A549 (cell line): Measurements from ENCODE around the gene SPSB1. TPM values are rescaled to one million over a fixed set of nuclear protein-coding genes. Genes with fewer than 3 reads are reported as not detected.

Source experiments
- ATAC-seq, 2 experiments: fragments of 200-7000 bp in 1 of 2; fragments of >200 bp in 1 of 2; cut with Nextera tagmentation in 1 of 2; cut with Tn5 transposase in 1 of 2; 3 replicates each; pipeline versions ENCODE4 v1.8.0 to v1.9.1; 2018 to 2020; ENCODE audit warnings: mild to moderate bottlenecking in 1 of 2, moderate library complexity in 1 of 2
- CTCF ChIA-PET: fragments of 300-600 bp; sonication (Branson Sonifier 250); formaldehyde crosslinking; extraction: SDS; loops from one replicate; lab custom pipeline; 2021; ENCODE audit warnings: antibody characterized with exemption, inconsistent platforms; lab: Yijun Ruan, JAX
- POLR2A ChIA-PET: fragments of 350-600 bp; formaldehyde crosslinking; extraction: SDS; loops from one replicate; lab custom pipeline; 2021; ENCODE audit warnings: antibody characterized with exemption, inconsistent platforms; lab: Yijun Ruan, JAX
- DNase-seq, 2 experiments: peaks; one replicate each; pipeline versions ENCODE4 v3.0.0 to v3.0.0-alpha.2; 2011 to 2016; ENCODE audit warnings: low read depth in 1 of 2, low spot score in 1 of 2
- FAIRE-seq: peaks from 2 replicates; lab custom pipeline; 2011; peaks lifted over from hg19 to GRCh38; lab: Jason Lieb, UNC
- H3K27ac ChIP-seq, 2 experiments: fragments of >200 bp; sonication (Bioruptor Twin); formaldehyde crosslinking; 3 replicates each; pipeline ENCODE4 v1.5.1; 2016 to 2017
- H3K4me1 ChIP-seq: fragments of >200 bp; sonication (Bioruptor Twin); formaldehyde crosslinking; 3 replicates; pipeline ENCODE4 v1.6.1; 2016
- H3K4me2 ChIP-seq: fragments of >200 bp; sonication (Bioruptor Twin); formaldehyde crosslinking; 3 replicates; pipeline ENCODE4 v1.6.1; 2016
- H3K4me3 ChIP-seq: fragments of >200 bp; sonication (Bioruptor Twin); formaldehyde crosslinking; 3 replicates; pipeline ENCODE4 v1.5.1; 2016
- H3K9me3 ChIP-seq: fragments of >200 bp; sonication (Bioruptor Twin); formaldehyde crosslinking; 3 replicates; pipeline ENCODE4 v1.6.1; 2016
- CTCF ChIP-seq: fragments of >200 bp; sonication (Bioruptor Twin); formaldehyde crosslinking; IDR thresholded peaks from 3 replicates; pipeline ENCODE4 v1.5.1; 2016
- HEYL ChIP-seq: fragments of 250-450 bp; sonication (Bioruptor Pico); IDR thresholded peaks from 2 replicates; pipeline ENCODE4 v1.8.0; 2021; ENCODE audit warnings: mild to moderate bottlenecking, moderate library complexity
- HMGXB4 ChIP-seq: fragments of 250-450 bp; sonication (Bioruptor Pico); IDR thresholded peaks from 2 replicates; pipeline ENCODE4 v1.5.0; 2021; ENCODE audit warnings: mild to moderate bottlenecking, moderate library complexity, borderline replicate concordance
- KDM1A ChIP-seq: fragments of 200-600 bp; sonication (generic); IDR thresholded peaks from 2 replicates; pipeline ENCODE4 v1.6.1; 2016; ENCODE audit warnings: low read depth, mild to moderate bottlenecking
- MAFK ChIP-seq: fragments of 450-650 bp; IDR thresholded peaks from 2 replicates; pipeline ENCODE4 v1.6.1; 2014; ENCODE audit not compliant: partially characterized antibody
- POLR2AphosphoS2 ChIP-seq: conservative IDR thresholded peaks from 2 replicates; pipeline ENCODE4 v1.6.1; 2012; ENCODE audit warnings: low read length, improper control_type of control experiment, inconsistent platforms
- RNF2 ChIP-seq: fragments of 200-600 bp; sonication (generic); IDR thresholded peaks from 2 replicates; pipeline ENCODE4 v1.6.1; 2016; ENCODE audit warnings: low read depth, mild to moderate bottlenecking, antibody characterized with exemption, moderate library complexity, borderline replicate concordance
- SMC3 ChIP-seq: fragments of >200 bp; sonication (Bioruptor Twin); formaldehyde crosslinking; IDR thresholded peaks from 3 replicates; pipeline ENCODE4 v1.6.1; 2018; ENCODE audit warnings: inconsistent platforms
- SREBF2 ChIP-seq: fragments of 450-650 bp; IDR thresholded peaks from 2 replicates; pipeline ENCODE4 v1.6.1; 2014; ENCODE audit warnings: mild to moderate bottlenecking, moderate library complexity
- TFCP2L1 ChIP-seq: fragments of 250-450 bp; sonication (Bioruptor Pico); IDR thresholded peaks from 2 replicates; pipeline ENCODE4 v1.5.0; 2021; ENCODE audit warnings: mild to moderate bottlenecking
- WGBS: methylation state at CpG from one replicate; pipeline ENCODE4 v1.1.6; 2017; ENCODE audit errors: missing lambda C conversion rate; 5-methylcytosine and 5-hydroxymethylcytosine counted together
- polyA plus RNA-seq, 4 experiments: library from polyadenylated mRNA; depleted of rRNA in 3 of 4; stranded (reverse); fragments of >200 nt; fragmentation: RNase III in 1 of 4; extraction: RNeasy Plus Mini Kit Qiagen cat#74134 plus additional on column Dnase treatment in 1 of 4; gene quantifications; 2 replicates in 3 of 4; 3 replicates in 1 of 4; pipeline ENCODE4 v1.2.3, GENCODE V29; 2011 to 2017
- TF ChIP-seq, protein P1 (sequence below): fragments of 450-650 bp; IDR thresholded peaks from 2 replicates; pipeline ENCODE4 v1.6.1; 2014; ENCODE audit warnings: antibody characterized with exemption
- TF ChIP-seq, protein P2 (sequence below): fragments of >200 bp; sonication (Bioruptor Twin); formaldehyde crosslinking; IDR thresholded peaks from 3 replicates; pipeline ENCODE4 v1.6.1; 2016
- TF ChIP-seq, protein P3 (sequence below): fragments of 200-600 bp; sonication (generic); IDR thresholded peaks from 2 replicates; pipeline ENCODE4 v1.6.1; 2016; ENCODE audit warnings: antibody characterized with exemption, mild to moderate bottlenecking, moderate library complexity
- TF ChIP-seq, protein P4 (sequence below): IDR thresholded peaks from 2 replicates; pipeline ENCODE4 v1.6.1; 2012

SPSB1 gene
- polyA plus RNA-seq, 2 of the 4 experiments (the other 2 are of a cell fraction) = 22.3 to 23.7 TPM

GRCh38 chr1:9257851-9258250 is 34.8 kb upstream of the SPSB1 start:
- POLR2A ChIA-PET = no interaction called here
- CTCF ChIA-PET = interaction anchor here (1.0 to 1.7 kb wide), 3 partner anchors 9 to 233 kb away, joined by 3 read pairs; no protein-coding TSS in a partner anchor
- Histone ChIP-seq H3K9me3 (peaks cover 3% of the 10 kb centered on the region; the same call in 1 of the 3 replicates), H3K4me2 (no peak overlapping the region), H3K4me3 (no peak overlapping the region), H3K27ac (no peak overlapping the region), H3K4me1 (no peaks in the 10 kb centered on the region)
- no peak for DNase-seq
- FAIRE-seq = no peak
- no peak for ATAC-seq
- TF ChIP-seq CTCF (no peak), MAFK (no peak), SREBF2 (no peak), HMGXB4 (CRISPR knock-in tag) (no peak), SMC3 (no peak)
- TF ChIP-seq, protein P1, sequence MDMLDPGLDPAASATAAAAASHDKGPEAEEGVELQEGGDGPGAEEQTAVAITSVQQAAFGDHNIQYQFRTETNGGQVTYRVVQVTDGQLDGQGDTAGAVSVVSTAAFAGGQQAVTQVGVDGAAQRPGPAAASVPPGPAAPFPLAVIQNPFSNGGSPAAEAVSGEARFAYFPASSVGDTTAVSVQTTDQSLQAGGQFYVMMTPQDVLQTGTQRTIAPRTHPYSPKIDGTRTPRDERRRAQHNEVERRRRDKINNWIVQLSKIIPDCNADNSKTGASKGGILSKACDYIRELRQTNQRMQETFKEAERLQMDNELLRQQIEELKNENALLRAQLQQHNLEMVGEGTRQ = no peak
- TF ChIP-seq, all 56 proteins: peak for 0
- 92% methylated on average over 21 of the region's 22 CpGs for WGBS

DNA sequence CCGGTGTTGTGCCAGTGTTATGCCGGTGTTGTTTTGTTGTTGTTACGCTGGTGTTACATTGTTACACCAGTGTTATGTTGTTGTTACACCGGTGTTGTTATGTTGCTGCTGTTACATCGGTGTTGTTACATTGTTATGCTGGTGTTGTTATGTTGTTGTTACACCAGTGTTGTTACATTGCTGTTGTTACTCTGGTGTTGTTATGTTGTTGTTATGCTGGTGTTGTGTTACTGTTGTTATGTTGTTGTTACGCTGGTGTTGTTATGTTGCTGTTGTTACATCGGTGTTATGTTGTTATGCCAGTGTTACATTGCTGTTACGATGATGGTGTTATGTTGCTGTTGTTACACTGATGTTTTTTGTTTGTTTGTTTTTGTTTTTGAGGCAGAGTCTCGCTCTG is 34.1 kb upstream of the SPSB1 start:
- Histone ChIP-seq H3K27ac (no peak overlapping the region), H3K4me2 (no peak overlapping the region), H3K4me3 (no peak overlapping the region), H3K4me1 (no peaks in the 10 kb centered on the region), H3K9me3 (peaks cover 3% of the 10 kb centered on the region; the same call in 1 of the 3 replicates)
- 95% methylated on average over 9 of the region's 9 CpGs for WGBS
- FAIRE-seq (no peak), ATAC-seq (no peak), DNase-seq (no peak)
- TF ChIP-seq HEYL (no peak), RNF2 (no peak), TFCP2L1 (CRISPR knock-in tag) (no peak), SMC3 (no peak), KDM1A (no peak), POLR2AphosphoS2 (no peak)
- TF ChIP-seq, protein P2, sequence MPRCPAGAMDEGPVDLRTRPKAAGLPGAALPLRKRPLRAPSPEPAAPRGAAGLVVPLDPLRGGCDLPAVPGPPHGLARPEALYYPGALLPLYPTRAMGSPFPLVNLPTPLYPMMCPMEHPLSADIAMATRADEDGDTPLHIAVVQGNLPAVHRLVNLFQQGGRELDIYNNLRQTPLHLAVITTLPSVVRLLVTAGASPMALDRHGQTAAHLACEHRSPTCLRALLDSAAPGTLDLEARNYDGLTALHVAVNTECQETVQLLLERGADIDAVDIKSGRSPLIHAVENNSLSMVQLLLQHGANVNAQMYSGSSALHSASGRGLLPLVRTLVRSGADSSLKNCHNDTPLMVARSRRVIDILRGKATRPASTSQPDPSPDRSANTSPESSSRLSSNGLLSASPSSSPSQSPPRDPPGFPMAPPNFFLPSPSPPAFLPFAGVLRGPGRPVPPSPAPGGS = no peak
- TF ChIP-seq, protein P3, sequence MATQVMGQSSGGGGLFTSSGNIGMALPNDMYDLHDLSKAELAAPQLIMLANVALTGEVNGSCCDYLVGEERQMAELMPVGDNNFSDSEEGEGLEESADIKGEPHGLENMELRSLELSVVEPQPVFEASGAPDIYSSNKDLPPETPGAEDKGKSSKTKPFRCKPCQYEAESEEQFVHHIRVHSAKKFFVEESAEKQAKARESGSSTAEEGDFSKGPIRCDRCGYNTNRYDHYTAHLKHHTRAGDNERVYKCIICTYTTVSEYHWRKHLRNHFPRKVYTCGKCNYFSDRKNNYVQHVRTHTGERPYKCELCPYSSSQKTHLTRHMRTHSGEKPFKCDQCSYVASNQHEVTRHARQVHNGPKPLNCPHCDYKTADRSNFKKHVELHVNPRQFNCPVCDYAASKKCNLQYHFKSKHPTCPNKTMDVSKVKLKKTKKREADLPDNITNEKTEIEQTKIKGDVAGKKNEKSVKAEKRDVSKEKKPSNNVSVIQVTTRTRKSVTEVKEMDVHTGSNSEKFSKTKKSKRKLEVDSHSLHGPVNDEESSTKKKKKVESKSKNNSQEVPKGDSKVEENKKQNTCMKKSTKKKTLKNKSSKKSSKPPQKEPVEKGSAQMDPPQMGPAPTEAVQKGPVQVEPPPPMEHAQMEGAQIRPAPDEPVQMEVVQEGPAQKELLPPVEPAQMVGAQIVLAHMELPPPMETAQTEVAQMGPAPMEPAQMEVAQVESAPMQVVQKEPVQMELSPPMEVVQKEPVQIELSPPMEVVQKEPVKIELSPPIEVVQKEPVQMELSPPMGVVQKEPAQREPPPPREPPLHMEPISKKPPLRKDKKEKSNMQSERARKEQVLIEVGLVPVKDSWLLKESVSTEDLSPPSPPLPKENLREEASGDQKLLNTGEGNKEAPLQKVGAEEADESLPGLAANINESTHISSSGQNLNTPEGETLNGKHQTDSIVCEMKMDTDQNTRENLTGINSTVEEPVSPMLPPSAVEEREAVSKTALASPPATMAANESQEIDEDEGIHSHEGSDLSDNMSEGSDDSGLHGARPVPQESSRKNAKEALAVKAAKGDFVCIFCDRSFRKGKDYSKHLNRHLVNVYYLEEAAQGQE = no peak
- TF ChIP-seq, protein P4, sequence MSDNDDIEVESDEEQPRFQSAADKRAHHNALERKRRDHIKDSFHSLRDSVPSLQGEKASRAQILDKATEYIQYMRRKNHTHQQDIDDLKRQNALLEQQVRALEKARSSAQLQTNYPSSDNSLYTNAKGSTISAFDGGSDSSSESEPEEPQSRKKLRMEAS = no peak
- ChIA-PET CTCF (interaction anchor here (1.7 kb wide), 1 partner anchor 233 kb away, joined by 3 read pairs; no protein-coding TSS in a partner anchor), POLR2A (no interaction called here)
